ENCODE measurements around the gene CRYGS. TPM values are rescaled to one million over a fixed set of nuclear protein-coding genes. Genes with fewer than 3 reads are reported as not detected.

Gene CRYGS
- polyA plus RNA-seq, 1 of the 3 experiments (the other 2 are of a cell fraction) = 2.1 TPM

DNA sequence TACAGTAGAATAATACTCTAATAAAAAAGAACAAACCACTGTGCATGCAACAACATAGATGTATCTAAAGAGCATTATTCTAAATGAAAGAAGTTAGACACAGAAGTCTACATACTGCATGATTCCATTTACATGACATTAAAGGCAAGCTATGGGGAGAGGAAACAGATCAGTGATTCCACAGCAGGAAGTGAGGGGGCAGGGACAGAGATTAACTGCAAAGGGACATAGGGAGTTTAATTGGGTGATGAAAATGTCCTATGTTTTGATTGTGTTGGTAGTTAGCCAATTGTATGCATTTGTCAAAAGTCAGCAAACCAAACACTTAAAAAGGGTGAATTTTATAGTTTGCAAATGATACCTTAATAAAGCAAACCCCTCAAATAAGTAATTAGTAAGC lies 13.8 kb downstream of the CRYGS start:
- H3K79me2 ChIP-seq (ENCODE audit: insufficient read depth) = no peaks in the 10 kb centered on the region
- TF ChIP-seq REST (IDR thresholded peaks at IDR 0.05; ENCODE audit: low read depth, low read length) = no peak
- TF ChIP-seq NRF1 (IDR thresholded peaks at IDR 0.05; ENCODE audit: low read depth, low read length) = no peak
- TF ChIP-seq RCOR1 (IDR thresholded peaks at IDR 0.05; ENCODE audit: low read length) = no peak
- no peak for TF ChIP-seq MAX (IDR thresholded peaks at IDR 0.05; ENCODE audit: low read depth)
- TF ChIP-seq, protein P1, sequence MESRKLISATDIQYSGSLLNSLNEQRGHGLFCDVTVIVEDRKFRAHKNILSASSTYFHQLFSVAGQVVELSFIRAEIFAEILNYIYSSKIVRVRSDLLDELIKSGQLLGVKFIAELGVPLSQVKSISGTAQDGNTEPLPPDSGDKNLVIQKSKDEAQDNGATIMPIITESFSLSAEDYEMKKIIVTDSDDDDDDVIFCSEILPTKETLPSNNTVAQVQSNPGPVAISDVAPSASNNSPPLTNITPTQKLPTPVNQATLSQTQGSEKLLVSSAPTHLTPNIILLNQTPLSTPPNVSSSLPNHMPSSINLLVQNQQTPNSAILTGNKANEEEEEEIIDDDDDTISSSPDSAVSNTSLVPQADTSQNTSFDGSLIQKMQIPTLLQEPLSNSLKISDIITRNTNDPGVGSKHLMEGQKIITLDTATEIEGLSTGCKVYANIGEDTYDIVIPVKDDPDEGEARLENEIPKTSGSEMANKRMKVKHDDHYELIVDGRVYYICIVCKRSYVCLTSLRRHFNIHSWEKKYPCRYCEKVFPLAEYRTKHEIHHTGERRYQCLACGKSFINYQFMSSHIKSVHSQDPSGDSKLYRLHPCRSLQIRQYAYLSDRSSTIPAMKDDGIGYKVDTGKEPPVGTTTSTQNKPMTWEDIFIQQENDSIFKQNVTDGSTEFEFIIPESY (IDR thresholded peaks at IDR 0.05; ENCODE audit: borderline replicate concordance, low read depth) = no peak
- no peak for TF ChIP-seq USF1 (IDR thresholded peaks at IDR 0.05; ENCODE audit: borderline replicate concordance, low read depth)
- no peak for TF ChIP-seq ELF1 (IDR thresholded peaks at IDR 0.05)
- H3K9me2 ChIP-seq = no peaks in the 10 kb centered on the region
- H3K4me2 ChIP-seq = no peak overlapping the region
- no peaks in the 10 kb centered on the region for H3K9me3 ChIP-seq
- peak overlapping the region in 1 of 2 experiments; percentile 67; a peak in 1 of 4 replicates for H3K27ac ChIP-seq (ENCODE audit: low read depth in 2 of 2, low read length in 1 of 2)
- no peaks in the 10 kb centered on the region; the same call in 1 of the 2 replicates for H3K27me3 ChIP-seq (ENCODE audit: insufficient read depth)
- no peaks in the 10 kb centered on the region for H3F3A ChIP-seq (replicated peaks; ENCODE audit: insufficient read depth)
- H3K4me1 ChIP-seq (ENCODE audit: control insufficient read depth in 1 of 2, insufficient read depth in 2 of 2, low read depth in 1 of 2, low read length in 1 of 2) = peaks cover 0 to 7% of the 10 kb centered on the region in 2 experiments; a peak in 3 of 4 replicates
- H2AFZ ChIP-seq (ENCODE audit: low read depth) = no peak overlapping the region
- H3K36me3 ChIP-seq (replicated peaks in 1 of 2; ENCODE audit: control insufficient read depth in 1 of 2, insufficient read depth in 2 of 2, low read length in 1 of 2) = no peaks in the 10 kb centered on the region
- CTCF ChIA-PET = no interaction called here
- no peak overlapping the region for H3K9ac ChIP-seq
- DNase-seq = no peak
- H3K4me3 ChIP-seq (ENCODE audit: low read depth in 2 of 2, low read length in 1 of 2) = no peak overlapping the region
- no peaks in the 10 kb centered on the region for H4K20me1 ChIP-seq (ENCODE audit: insufficient read depth)
- POLR2A ChIA-PET = no interaction called here

DNA sequence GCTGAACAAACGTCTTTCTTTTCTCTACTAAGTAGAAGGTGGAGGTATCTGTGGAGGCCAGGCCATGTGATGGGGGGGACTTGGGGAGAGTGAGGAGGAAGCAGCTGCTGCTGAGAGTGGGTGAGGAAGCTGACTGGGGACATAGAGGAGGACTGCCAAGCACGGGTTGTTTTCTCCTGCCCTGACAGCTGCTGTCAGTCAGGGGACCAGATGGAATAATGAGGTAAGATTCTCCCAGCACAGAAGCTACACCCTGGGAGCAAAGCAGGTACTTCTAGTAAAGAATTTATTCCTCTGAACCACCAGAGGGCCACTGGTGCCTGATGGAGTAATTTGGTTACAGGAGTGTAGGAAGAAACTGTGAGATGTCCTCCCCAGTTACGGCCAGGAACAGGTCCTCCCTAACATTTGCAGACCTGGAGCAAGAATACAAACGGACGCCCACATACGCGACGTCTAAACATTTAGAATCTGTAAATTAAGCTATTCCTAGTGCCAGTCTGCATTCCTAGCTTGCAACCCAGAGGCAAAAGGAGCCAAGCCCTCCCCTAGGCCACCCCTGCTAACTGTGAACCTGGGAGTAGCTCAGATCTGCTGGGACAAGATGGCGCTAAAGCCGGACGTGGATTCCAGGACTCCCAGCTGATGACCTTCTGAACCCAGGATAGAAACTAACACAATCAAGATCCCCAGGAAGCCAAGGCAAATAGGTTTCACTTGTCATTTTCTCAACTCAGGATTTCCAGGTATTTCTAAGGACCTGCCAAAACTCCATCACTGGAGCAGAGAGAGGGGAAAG lies 14.8 kb downstream of the CRYGS start:
- no peak overlapping the region for H3K4me3 ChIP-seq (ENCODE audit: low read depth in 2 of 2, low read length in 1 of 2)
- DNase-seq = no peak
- peaks cover 0 to 7% of the 10 kb centered on the region in 2 experiments; a peak in 3 of 4 replicates for H3K4me1 ChIP-seq (ENCODE audit: control insufficient read depth in 1 of 2, insufficient read depth in 2 of 2, low read depth in 1 of 2, low read length in 1 of 2)
- no peak overlapping the region for H3K4me2 ChIP-seq
- H3K27me3 ChIP-seq (ENCODE audit: insufficient read depth) = no peaks in the 10 kb centered on the region; the same call in 1 of the 2 replicates
- H3K36me3 ChIP-seq (replicated peaks in 1 of 2; ENCODE audit: control insufficient read depth in 1 of 2, insufficient read depth in 2 of 2, low read length in 1 of 2) = no peaks in the 10 kb centered on the region
- ChIA-PET POLR2A (no interaction called here), CTCF (interaction anchor here (0.7 to 2.6 kb wide), 2 partner anchors 11 to 270 kb away, joined by 4 to 15 read pairs; no protein-coding TSS in a partner anchor)
- H3K27ac ChIP-seq (ENCODE audit: low read depth in 2 of 2, low read length in 1 of 2) = no peak overlapping the region
- no peaks in the 10 kb centered on the region for H3K9me3 ChIP-seq
- no peaks in the 10 kb centered on the region for H3F3A ChIP-seq (replicated peaks; ENCODE audit: insufficient read depth)
- TF ChIP-seq RXRA (IDR thresholded peaks at IDR 0.05; ENCODE audit: borderline replicate concordance, low read depth) (no peak), NFIC (IDR thresholded peaks at IDR 0.05; ENCODE audit: borderline replicate concordance) (no peak), CHD2 (IDR thresholded peaks at IDR 0.05; ENCODE audit: low read length, partially characterized antibody) (no peak), IRF3 (IDR thresholded peaks at IDR 0.05; ENCODE audit: low read depth, low read length) (no peak), SIN3A (IDR thresholded peaks at IDR 0.05; ENCODE audit: borderline replicate concordance, low read depth, low read length) (no peak), RFX5 (IDR thresholded peaks at IDR 0.05; ENCODE audit: low read length) (no peak), USF1 (IDR thresholded peaks at IDR 0.05; ENCODE audit: borderline replicate concordance, low read depth) (no peak), GABPA (IDR thresholded peaks at IDR 0.05; ENCODE audit: low read depth) (no peak)
- H2AFZ ChIP-seq (ENCODE audit: low read depth) = no peak overlapping the region
- no peak overlapping the region for H3K9ac ChIP-seq
- no peaks in the 10 kb centered on the region for H4K20me1 ChIP-seq (ENCODE audit: insufficient read depth)
- no peaks in the 10 kb centered on the region for H3K9me2 ChIP-seq
- 72% methylated on average over 11 of the region's 11 CpGs for WGBS (ENCODE audit: low lambda C conversion rate)
- H3K79me2 ChIP-seq (ENCODE audit: insufficient read depth) = no peaks in the 10 kb centered on the region
